ENCODE measurements around the gene CHST9.

- no peak for TF ChIP-seq CTCF (IDR thresholded peaks at IDR 0.05; ENCODE audit: low read depth, low read length, poor library complexity, severe bottlenecking)
- TF ChIP-seq EZH2phosphoT487 (IDR thresholded peaks at IDR 0.05; ENCODE audit: borderline replicate concordance, low read length): no peak
These were observed 321.8 kb downstream of the CHST9 start for GRCh38 chr18:26863122-26863879.

Measured in DOHH2 (cell line).